ENCODE results near the gene VDAC1.
"Not testable (repeated sequence)": the region's sequence is repeated elsewhere in the genome, so short reads cannot be mapped to it uniquely, and the experiment has no call there.

VDAC1 gene

DNA sequence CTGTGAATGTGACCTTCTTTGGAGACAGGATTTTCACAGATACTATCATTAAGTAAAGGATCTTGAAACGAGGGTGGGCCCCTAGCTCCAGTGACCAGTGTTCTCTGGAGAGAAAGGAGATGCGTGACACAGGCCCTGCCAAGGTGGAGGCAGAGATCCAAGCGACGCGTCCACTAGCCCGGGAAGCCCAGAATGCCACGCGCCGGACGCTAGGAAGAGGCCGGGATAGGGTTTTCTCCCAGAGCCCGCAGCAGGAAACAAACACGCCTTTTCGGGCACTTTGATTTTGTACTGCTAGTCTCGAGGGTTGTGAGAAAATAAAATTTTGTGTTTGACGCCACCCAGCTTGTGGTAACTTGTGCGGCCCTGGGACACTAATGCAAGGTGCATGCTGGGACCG, 29.6 kb upstream of the VDAC1 start:
- Histone ChIP-seq H3K9ac (ENCODE audit: low read depth, low read length) (no peak overlapping the region), H3K9me3 (ENCODE audit: insufficient read depth, low read length, severe bottlenecking) (no peaks in the 10 kb centered on the region), H4K20me1 (ENCODE audit: insufficient read depth, low read length) (no peaks in the 10 kb centered on the region), H3K27ac (ENCODE audit: low read length) (no peak overlapping the region), H3K36me3 (ENCODE audit: insufficient read depth, low read length) (no peaks in the 10 kb centered on the region), H3K4me1 (ENCODE audit: insufficient read depth, low read length) (no peaks in the 10 kb centered on the region), H3K4me2 (ENCODE audit: insufficient read depth, low read length) (no peak overlapping the region), H2AFZ (ENCODE audit: low read depth, low read length) (no peak overlapping the region), H3K79me2 (ENCODE audit: insufficient read depth, low read length) (no peaks in the 10 kb centered on the region), H3K27me3 (ENCODE audit: insufficient read depth, low read length, poor library complexity) (no peaks in the 10 kb centered on the region), H3K4me3 (ENCODE audit: low read depth in 1 of 2, low read length in 2 of 2) (no peak overlapping the region)
- no peak for TF ChIP-seq EZH2 (IDR thresholded peaks at IDR 0.05; ENCODE audit: borderline replicate concordance, low read depth, low read length, severe bottlenecking)
- TF ChIP-seq, protein P1, sequence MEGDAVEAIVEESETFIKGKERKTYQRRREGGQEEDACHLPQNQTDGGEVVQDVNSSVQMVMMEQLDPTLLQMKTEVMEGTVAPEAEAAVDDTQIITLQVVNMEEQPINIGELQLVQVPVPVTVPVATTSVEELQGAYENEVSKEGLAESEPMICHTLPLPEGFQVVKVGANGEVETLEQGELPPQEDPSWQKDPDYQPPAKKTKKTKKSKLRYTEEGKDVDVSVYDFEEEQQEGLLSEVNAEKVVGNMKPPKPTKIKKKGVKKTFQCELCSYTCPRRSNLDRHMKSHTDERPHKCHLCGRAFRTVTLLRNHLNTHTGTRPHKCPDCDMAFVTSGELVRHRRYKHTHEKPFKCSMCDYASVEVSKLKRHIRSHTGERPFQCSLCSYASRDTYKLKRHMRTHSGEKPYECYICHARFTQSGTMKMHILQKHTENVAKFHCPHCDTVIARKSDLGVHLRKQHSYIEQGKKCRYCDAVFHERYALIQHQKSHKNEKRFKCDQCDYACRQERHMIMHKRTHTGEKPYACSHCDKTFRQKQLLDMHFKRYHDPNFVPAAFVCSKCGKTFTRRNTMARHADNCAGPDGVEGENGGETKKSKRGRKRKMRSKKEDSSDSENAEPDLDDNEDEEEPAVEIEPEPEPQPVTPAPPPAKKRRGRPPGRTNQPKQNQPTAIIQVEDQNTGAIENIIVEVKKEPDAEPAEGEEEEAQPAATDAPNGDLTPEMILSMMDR (IDR thresholded peaks at IDR 0.05; ENCODE audit: borderline replicate concordance, extremely low read depth, low read length, poor library complexity, severe bottlenecking), result no peak
- ATAC-seq (ENCODE audit: insufficient read depth, low read depth) (no peak), DNase-seq (no peak)

DNA sequence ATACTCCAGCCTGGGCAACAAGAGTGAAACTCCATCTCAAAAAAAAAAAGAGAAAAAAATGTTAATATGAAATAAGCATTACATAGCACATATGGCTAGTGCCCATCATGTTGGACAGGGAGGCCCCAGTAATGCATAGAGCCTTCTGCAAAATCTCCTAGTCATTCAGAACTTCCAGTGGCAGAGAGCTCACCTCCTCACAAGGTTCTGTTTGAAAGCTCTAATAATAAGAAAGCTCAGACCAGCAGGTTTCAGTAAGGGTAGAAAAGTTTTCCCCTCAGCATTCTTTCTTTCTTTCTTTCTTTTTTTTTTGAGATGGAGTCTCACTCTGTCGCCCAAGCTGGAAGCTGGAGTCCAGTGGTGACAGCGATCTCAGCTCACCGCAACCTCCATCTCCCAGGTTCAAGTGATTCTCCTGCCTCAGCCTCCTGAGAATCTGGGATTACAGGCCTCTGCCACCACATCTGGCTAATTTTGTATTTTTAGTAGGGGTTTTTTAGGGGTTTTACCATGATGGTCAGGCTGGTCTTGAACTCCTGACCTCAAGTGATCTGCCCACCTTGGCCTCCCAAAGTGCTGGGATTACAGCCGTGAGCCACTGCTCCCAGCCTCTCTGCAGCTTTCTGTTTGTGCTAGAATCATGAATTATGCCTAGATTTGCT, 25.7 kb upstream of the VDAC1 start:
- not testable (repeated sequence) for H2AFZ ChIP-seq (ENCODE audit: low read depth, low read length)

DNA sequence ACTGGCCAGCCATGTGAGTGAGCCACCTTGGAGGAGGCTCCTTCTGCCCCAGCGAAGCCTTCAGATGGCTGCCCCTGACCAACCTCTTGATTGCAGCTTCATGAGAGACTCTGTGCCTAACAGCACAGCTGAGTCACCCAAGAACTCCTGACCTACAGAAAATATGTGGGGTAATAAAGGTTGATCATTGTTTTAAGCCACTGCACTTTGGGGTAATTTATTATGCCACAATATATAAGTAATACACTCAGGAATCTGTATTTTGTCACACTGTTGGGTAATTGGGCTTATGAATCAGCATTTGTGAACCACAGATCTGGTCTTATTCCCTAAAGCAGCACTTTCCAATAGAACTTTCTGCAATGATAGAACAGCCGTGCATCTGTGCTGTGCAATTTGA, 24.4 kb upstream of the VDAC1 start:
- no peak for TF ChIP-seq EZH2 (IDR thresholded peaks at IDR 0.05; ENCODE audit: borderline replicate concordance, low read depth, low read length, severe bottlenecking)
- TF ChIP-seq, protein P1 (IDR thresholded peaks at IDR 0.05; ENCODE audit: borderline replicate concordance, extremely low read depth, low read length, poor library complexity, severe bottlenecking), result no peak
- Histone ChIP-seq H4K20me1 (ENCODE audit: insufficient read depth, low read length) (no peaks in the 10 kb centered on the region), H3K36me3 (ENCODE audit: insufficient read depth, low read length) (no peaks in the 10 kb centered on the region), H3K4me2 (ENCODE audit: insufficient read depth, low read length) (no peak overlapping the region), H2AFZ (ENCODE audit: low read depth, low read length) (no peak overlapping the region), H3K27me3 (ENCODE audit: insufficient read depth, low read length, poor library complexity) (no peaks in the 10 kb centered on the region), H3K9me3 (ENCODE audit: insufficient read depth, low read length, severe bottlenecking) (no peaks in the 10 kb centered on the region), H3K9ac (ENCODE audit: low read depth, low read length) (no peak overlapping the region), H3K27ac (ENCODE audit: low read length) (no peak overlapping the region), H3K4me3 (ENCODE audit: low read depth in 1 of 2, low read length in 2 of 2) (no peak overlapping the region), H3K4me1 (ENCODE audit: insufficient read depth, low read length) (no peaks in the 10 kb centered on the region), H3K79me2 (ENCODE audit: insufficient read depth, low read length) (no peaks in the 10 kb centered on the region)
- no peak for DNase-seq
- ATAC-seq (ENCODE audit: insufficient read depth, low read depth), result no peak

More for the DNA sequence above, 25.7 kb upstream of the VDAC1 start:
- not testable (repeated sequence) for H3K9me3 ChIP-seq (ENCODE audit: insufficient read depth, low read length, severe bottlenecking); ATAC-seq (ENCODE audit: insufficient read depth, low read depth); H3K36me3 ChIP-seq (ENCODE audit: insufficient read depth, low read length); H3K4me2 ChIP-seq (ENCODE audit: insufficient read depth, low read length); H4K20me1 ChIP-seq (ENCODE audit: insufficient read depth, low read length); H3K27ac ChIP-seq (ENCODE audit: low read length); H3K9ac ChIP-seq (ENCODE audit: low read depth, low read length); DNase-seq; H3K4me1 ChIP-seq (ENCODE audit: insufficient read depth, low read length); H3K4me3 ChIP-seq (ENCODE audit: low read depth in 1 of 2, low read length in 2 of 2); H3K27me3 ChIP-seq (ENCODE audit: insufficient read depth, low read length, poor library complexity); H3K79me2 ChIP-seq (ENCODE audit: insufficient read depth, low read length)

DNA sequence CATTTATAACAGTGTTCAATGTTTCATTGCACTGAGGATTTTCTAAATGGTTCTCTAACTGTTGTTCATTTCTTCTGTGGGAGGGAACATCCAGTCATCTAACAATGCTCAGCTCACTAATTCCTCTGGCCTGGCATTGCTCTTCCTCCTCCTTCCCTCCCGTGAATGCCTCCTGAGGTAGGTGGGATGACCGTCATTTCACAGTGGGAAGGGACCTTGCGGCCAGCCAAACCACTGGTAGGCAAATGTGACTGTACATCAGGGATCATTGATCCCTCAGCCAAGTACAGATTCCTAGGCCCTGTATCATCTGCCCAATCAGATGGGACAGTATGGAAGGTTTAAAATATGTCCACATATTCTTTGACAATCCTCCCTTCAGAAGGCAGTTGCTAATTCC, 23.7 kb upstream of the VDAC1 start:
- Histone ChIP-seq H3K36me3 (ENCODE audit: insufficient read depth, low read length) (no peaks in the 10 kb centered on the region), H4K20me1 (ENCODE audit: insufficient read depth, low read length) (no peaks in the 10 kb centered on the region), H3K9ac (ENCODE audit: low read depth, low read length) (no peak overlapping the region), H3K4me1 (ENCODE audit: insufficient read depth, low read length) (no peaks in the 10 kb centered on the region), H3K4me2 (ENCODE audit: insufficient read depth, low read length) (no peak overlapping the region), H2AFZ (ENCODE audit: low read depth, low read length) (no peak overlapping the region), H3K79me2 (ENCODE audit: insufficient read depth, low read length) (no peaks in the 10 kb centered on the region), H3K27ac (ENCODE audit: low read length) (no peak overlapping the region), H3K4me3 (ENCODE audit: low read depth in 1 of 2, low read length in 2 of 2) (no peak overlapping the region), H3K9me3 (ENCODE audit: insufficient read depth, low read length, severe bottlenecking) (no peaks in the 10 kb centered on the region), H3K27me3 (ENCODE audit: insufficient read depth, low read length, poor library complexity) (no peaks in the 10 kb centered on the region)
- ATAC-seq (ENCODE audit: insufficient read depth, low read depth), result no peak
- TF ChIP-seq EZH2 (IDR thresholded peaks at IDR 0.05; ENCODE audit: borderline replicate concordance, low read depth, low read length, severe bottlenecking), result no peak
- TF ChIP-seq, protein P1 (IDR thresholded peaks at IDR 0.05; ENCODE audit: borderline replicate concordance, extremely low read depth, low read length, poor library complexity, severe bottlenecking), result no peak
- DNase-seq, result no peak
